NCI-H446 (cell line): Measurements from ENCODE around the gene JAKMIP1.
"Not testable (repeated sequence)": the region's sequence is repeated elsewhere in the genome, so short reads cannot be mapped to it uniquely, and the experiment has no call there.

Experiments used
- DNase-seq, 2 experiments: peaks; one replicate each; lab custom pipeline; 2025; lab: John Stamatoyannopoulos, UW

Gene JAKMIP1

DNA sequence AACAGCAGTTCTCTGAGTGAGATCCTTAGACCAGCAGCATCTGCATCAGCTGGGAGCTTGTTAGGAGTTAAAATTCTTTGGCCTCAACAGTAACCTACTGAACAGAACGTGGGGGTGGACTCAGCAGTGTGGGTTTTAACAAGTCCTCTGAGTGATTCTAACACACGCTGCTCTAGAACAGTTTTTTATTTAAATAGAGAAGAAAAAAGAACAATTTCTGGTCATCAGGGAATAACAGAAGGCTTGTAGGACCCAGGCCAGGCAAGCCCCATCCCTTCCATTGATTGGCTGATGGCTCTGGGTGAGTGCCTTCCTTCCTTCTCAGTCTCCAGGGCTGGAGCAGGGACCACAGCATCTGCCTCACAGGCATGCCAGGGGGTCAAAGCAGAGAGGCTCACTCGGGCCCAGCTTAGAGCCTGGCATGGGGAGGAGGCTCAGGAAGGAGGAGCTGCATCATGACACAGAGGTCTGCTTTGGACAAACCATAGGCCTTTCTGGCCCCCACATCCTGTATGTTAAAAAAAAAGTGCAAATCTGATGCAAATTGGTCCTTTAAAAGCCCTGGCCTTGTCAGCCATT lies 56.7 kb downstream of the JAKMIP1 start:
- DNase-seq = no peak

DNA sequence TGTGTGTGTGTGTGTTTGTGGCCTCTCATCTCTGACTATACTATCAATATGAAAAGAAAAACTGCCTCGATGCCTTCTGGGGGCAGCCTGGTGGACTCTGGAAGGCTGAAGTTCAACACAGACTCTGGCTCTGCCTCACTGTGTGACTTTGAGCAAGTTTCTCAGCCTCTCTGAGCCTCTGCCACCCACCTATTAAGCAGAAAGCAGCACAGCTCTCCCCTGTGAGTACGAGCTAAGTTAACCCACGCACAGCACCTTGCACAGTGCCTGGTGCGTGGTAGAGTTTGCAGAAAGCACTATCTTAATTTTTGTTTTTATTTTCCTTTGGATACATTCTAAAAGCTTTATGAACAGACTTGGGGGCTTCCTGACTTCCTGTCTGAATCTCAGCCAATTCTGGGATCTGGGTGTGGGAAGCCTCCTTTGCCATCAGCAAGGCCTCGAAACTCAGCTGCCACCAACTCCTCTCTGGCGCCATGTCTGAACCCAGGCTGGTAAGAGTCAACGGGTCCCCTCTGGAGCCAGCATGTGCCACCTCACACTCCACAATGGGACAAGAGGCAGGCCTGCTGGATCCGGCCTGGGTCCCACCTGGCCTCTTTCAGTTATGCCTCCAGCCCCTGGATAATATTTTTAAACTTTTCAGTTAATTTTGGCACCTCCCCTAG lies 57.3 kb downstream of the JAKMIP1 start:
- no peak for DNase-seq

DNA sequence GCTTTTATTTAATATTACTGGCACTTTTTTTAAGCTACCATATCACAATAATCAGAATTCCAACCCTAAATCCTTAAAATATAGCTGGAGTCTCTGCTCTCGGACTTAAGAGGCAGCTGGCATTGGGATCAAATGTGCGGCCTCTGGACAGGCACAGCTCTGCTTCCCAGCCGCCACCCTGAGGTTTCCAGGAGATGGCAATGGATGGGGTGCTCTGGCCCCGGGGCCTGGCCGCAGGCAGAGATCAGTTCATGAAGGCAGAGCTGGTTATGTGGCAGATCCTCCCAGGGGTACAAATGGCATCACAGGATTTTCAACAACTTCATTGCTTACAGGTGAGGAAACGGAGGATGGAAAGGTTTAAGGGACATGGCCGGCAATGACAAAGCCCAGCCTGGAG lies 57.8 kb downstream of the JAKMIP1 start:
- DNase-seq = no peak

DNA sequence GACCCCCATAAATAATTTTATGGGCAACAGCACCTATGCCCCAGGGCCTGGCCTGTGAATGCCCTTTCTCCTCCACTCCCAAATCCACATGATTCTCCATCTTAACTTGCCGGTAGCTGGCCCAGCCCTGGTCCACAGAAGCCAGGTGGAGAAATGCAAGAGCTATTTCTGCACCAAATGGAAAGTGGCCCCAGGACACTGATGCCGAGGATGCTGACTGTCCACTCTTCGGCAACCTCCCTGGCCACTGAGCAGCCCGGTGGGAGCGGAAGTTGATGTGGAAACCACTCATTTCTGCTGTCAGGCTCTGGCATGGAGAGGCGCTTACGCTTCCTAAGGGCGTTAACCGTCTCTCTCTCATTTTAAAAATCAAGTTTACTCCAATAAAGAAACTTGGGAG lies 58.8 kb downstream of the JAKMIP1 start:
- no peak for DNase-seq

DNA sequence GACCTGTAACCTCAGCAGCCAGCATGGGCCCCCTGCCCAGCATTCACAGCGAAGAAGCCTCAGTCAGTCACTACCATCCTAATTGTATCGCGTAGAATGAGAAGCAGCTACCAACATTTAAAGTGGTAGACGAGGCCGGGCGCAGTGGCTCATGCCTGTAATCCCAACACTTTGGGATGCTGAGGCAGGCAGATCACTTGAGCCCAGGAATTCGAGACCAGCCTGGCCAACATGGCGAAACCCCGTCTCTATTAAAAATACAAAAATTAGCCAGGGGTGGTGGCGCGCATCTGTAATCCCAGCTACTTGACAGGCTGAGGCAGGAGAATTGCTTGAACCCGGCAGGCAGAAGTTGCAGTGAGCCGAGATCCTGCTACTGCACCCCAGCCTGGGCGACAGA lies 59.3 kb downstream of the JAKMIP1 start:
- DNase-seq = not testable (repeated sequence)

GRCh38 chr4:6137747-6138135 lies 62.6 kb downstream of the JAKMIP1 start:
- no peak for DNase-seq

- DNase-seq = no peak
These were observed 63.2 kb downstream of the JAKMIP1 start for GRCh38 chr4:6137027-6137746.

- no peak for DNase-seq
These were observed 65.6 kb downstream of the JAKMIP1 start for GRCh38 chr4:6134612-6135220.

- DNase-seq = no peak
These were observed 67.6 kb downstream of the JAKMIP1 start for GRCh38 chr4:6132716-6133115.

DNA sequence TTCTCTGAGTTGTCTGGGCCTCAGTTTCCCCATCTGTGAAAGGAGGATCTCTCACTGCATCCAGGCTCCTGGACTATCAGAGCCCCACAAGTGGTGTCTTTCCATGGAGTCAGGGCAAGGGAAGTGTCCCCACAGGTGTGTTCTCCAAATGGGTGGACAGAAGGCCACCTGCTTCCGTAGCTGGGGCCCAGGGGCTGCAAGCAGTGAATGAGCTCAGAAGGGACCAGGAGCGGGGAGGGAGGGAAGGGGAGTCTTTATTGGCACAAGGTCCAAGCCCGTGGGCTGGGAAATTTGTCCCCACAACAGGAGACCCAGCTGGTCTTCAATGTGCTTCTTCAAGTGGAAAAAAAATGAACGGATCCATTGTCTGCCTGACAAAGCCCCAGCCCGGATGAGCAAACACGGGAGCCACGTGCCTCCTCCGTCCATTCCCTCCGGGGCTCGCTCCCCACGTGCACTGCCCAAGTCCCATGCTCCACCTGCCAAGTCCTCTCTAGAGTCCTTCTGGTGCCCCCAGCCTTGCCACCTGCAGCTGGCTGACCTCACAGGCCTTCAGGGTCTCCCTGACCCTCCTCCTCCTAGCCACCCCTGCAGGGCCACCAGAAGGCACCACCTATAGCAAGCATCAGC lies 72.0 kb downstream of the JAKMIP1 start:
- no peak for DNase-seq

GRCh38 chr4:6126971-6127745 lies 73.2 kb downstream of the JAKMIP1 start:
- DNase-seq = no peak

GRCh38 chr4:6125103-6125651 lies 75.2 kb downstream of the JAKMIP1 start:
- DNase-seq = no peak

DNA sequence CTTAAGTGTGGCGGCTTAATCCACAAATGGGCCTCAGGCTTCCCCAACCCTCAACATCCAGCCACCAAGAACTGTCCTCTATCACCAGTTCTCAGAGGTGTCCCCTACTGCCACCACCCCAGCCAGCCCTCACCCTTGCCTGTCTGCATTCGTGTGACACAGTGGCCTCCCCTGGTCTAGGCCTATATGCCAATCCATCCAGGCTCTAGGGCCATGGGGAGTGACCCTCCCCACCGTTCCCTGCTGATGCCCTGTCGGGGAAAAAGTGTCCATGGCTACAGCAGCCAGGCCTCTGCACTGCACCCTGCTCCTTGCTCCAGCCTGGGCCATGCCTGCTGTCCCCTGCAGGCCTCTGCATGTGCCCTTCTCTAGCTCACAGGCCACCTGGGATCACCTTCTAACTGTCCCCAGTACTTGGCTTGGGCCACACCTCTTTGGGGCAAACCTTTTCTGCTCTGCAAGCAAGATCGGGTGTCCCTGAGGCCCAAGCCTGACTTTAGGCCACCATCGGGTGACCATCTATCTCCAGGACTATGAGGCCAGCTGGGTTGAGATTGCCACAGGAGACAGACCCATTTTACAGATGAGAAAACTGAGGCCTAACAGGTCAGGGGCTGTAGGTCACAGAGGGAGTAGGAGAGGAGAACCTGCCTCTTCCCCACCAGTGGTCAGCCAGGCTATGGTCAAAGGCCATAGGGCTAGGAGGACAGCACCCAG lies 75.8 kb downstream of the JAKMIP1 start:
- no peak for DNase-seq

DNA sequence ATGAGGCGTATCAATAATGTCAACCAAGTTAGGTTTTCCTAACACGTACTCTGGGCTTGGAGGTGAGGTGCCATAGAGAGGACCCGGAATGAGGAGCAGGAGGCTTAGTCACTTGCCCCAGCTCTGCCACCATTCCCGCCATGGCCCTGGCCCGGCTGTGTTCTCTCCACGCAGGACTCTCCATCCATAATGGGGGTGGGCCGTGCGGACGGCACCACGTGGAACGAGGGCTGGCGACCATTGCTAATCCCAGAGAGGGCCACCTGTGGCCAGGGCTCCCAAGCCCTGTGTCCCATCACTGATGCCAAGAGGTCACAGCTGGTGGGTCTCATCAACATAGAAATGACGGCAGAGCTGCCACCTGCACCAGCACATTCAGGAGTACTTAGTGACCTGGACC lies 76.4 kb downstream of the JAKMIP1 start:
- DNase-seq = no peak

- no peak for DNase-seq
These were observed 76.8 kb downstream of the JAKMIP1 start for GRCh38 chr4:6123541-6123940.

DNA sequence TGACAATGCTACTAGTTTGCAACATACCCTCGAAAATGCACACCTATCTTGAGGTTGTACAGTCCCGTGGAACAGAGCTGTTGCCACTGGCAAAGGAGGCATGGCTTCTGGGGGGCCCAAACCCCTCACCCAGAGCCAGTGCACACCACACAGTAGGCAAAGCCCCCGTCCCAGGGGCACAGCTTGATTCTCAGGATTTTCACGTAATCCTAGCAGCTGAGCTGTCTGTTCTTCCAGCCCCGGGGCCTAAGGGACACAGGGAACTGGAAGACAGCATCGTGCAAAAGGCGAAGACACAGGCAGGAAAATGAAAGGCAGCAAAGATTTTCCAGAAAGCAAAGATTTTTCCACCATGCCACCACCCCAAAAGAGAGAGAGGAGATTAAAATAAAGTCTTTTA lies 77.2 kb downstream of the JAKMIP1 start:
- DNase-seq = no peak

GRCh38 chr4:6122496-6122895 lies 77.9 kb downstream of the JAKMIP1 start:
- DNase-seq = no peak

GRCh38 chr4:6121941-6122340 lies 78.4 kb downstream of the JAKMIP1 start:
- DNase-seq = no peak

GRCh38 chr4:6121276-6121850 lies 79.0 kb downstream of the JAKMIP1 start:
- DNase-seq = no peak

GRCh38 chr4:6120361-6120760 lies 80.0 kb downstream of the JAKMIP1 start:
- DNase-seq = no peak
